Islet of Langerhans (tissue), 1 donor: Measurements from ENCODE around the gene DAB1.
"Not testable (repeated sequence)": the region's sequence is repeated elsewhere in the genome, so short reads cannot be mapped to it uniquely, and the experiment has no call there.

Source experiments
- FAIRE-seq: peaks from one replicate; lab custom pipeline; 2011; peaks lifted over from hg19 to GRCh38; lab: Jason Lieb, UNC

DAB1 gene

GRCh38 chr1:57360846-57361407 lies 62.9 kb downstream of the DAB1 start:
- FAIRE-seq, result no peak

GRCh38 chr1:57357462-57357861 lies 66.4 kb downstream of the DAB1 start:
- FAIRE-seq, result no peak

DNA sequence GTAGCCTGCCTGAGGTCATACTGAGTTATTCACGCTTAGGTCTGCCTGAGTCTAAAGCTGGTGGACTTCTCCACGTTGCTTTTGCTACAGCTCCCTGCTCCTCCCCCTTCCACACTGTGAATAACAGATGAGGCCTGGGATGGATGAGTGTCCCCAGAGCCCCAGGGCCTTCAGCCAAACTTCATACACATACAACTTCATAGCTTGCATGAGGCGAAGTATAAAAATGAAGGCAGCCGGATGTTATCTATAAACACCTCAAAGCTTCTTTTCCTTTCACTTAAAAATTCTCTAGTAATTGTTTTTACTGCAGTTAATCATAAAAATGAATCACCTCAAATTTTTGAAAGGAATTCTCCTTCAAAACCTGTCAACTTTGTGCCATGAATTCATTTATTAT lies 70.2 kb downstream of the DAB1 start:
- FAIRE-seq, result no peak

- FAIRE-seq, result no peak
Observed at GRCh38 chr1:57350610-57351009, 73.2 kb downstream of the DAB1 start.

DNA sequence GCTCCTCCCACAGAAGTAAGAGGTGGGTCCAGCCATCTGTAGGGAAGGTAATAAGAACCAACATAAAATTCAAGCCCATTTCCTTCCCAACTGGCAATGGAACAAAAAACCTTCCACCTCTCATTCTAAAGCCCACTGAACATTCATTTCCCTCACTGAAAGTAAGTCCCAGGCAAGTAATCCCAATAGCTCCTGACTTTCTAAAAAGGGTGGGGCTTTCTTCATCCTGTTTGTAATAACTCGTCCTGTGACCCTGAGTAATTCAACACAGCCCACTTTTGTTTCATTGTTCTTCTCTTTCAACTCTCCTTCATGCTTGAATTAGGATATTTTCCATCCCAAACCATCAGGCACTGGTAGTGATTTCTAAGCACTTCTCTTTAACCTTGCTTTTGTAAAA lies 74.9 kb downstream of the DAB1 start:
- no peak for FAIRE-seq

DNA sequence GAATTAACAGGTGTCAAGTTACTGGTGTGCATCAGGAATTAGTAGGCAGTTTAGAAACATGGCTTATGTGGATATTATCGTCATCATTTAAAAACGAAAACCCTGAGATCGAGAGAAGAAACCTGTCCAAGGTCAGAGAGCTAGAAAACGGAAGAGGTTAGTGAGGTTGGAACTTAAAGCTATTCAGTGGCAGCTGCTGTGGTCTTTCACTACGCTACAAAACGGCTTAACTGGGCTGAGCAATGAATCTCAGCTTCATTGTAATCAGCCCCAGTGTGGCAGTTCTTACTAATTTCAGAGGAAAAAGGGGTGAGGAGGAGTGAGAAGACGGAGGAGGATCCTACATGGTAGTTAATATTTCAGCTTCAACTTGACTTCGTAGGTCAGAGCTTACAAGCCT lies 77.9 kb downstream of the DAB1 start:
- no peak for FAIRE-seq

GRCh38 chr1:57344265-57344664 lies 79.6 kb downstream of the DAB1 start:
- FAIRE-seq, result no peak

GRCh38 chr1:57343298-57343915 lies 80.5 kb downstream of the DAB1 start:
- not testable (repeated sequence) for FAIRE-seq

DNA sequence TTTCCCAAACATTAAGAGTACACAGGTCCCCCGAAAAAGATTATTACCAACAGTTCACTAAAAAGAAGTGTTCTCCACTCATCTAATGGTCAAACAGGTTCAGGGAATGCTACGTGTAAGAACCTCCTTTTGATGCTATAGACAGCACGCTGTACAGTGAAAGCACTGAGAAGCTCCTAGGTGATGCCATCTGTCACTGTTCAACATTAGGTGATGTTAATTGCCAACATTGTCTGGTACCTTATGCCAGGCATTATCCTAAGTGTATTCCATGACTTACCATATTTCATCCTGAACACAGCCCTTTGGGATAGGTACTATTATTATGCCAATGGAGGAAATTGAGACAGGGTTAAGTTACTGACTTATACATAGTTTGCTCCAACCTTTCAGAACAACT lies 82.1 kb downstream of the DAB1 start:
- FAIRE-seq, result no peak

GRCh38 chr1:57340334-57341070 lies 83.4 kb downstream of the DAB1 start:
- FAIRE-seq, result no peak

DNA sequence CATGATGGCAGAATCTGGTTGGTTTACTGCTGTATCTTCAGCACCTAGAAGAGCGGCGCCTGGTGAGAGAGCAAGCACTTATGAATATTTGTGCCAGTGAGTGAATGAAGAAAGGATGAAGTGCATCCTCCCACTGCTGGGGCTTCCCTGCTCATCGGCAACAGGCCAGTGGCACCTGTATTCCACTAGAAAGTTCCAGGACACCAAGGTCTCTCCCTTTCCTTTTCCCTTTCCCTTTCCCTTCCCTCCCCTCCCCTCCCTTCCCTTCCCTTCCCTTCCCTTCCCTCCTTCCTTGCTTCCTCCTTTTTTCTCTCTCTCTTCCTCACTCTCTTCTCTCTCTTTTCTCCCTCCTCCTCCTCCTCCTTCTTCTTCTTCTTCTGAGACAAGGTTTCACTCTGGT lies 86.2 kb downstream of the DAB1 start:
- no peak for FAIRE-seq

GRCh38 chr1:57336793-57337192 lies 87.1 kb downstream of the DAB1 start:
- FAIRE-seq, result no peak

- FAIRE-seq, result no peak
Observed at GRCh38 chr1:57331620-57332019, 92.2 kb downstream of the DAB1 start.

- FAIRE-seq, result no peak
Observed at GRCh38 chr1:57329937-57330336, 93.9 kb downstream of the DAB1 start.

- FAIRE-seq, result no peak
Observed at GRCh38 chr1:57329001-57329527, 94.8 kb downstream of the DAB1 start.

GRCh38 chr1:57327946-57328345 lies 95.9 kb downstream of the DAB1 start:
- no peak for FAIRE-seq

DNA sequence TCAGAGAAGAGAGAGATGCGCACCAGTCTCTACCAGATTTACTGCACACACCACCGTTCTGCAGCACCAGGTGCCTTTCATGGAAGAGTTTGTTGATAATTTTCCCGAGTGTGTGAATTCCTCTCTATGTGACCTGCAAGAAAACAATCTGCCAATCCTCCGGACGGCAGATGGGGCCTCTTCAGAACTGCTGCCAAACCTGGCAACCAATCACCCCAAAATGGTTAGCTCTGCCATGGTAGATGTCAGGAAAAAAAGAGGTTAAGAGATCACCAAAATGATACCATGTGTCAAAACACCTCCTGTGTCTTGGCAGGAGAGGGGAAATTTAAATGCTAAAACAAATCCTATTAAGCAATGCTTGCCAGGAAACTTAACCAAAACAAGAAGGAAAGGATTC lies 96.5 kb downstream of the DAB1 start:
- FAIRE-seq, result no peak

DNA sequence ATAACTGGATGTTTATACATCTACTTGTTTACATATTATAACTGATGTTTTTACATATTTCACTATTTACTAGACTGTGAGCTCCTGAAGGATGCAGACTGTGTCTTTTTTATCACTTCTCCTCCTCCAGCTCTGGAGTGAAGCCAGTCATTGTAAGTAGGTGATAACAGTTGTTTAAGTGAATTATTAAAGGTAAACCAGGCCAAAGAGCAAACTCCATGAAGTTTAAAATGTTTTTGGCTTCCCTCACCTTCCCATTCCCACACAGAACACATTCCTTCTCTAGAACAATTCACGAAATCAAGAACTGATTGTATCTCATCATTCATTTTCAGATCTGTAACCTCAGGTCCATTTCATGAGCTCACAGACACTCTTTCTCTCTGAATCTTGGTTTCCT lies 98.3 kb downstream of the DAB1 start:
- no peak for FAIRE-seq

DNA sequence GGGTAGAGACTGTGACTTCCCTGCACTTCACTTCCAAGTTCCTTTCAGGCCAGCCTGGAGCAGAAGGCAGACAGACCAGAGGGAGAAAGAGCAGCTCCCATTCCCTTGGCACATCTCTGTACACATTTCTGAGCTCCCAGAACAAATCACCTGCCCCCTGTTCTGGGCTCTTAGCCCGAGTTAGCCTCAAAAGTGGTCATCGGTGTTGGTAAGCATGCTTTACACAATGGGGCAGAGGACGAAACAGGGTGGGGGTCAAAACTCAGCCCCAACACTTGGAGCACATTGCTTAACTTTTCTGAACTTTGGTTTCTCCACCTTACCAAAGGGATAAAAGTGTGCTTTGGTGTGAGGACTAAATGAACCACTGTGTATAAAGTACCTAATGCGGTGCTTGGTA lies 98.7 kb downstream of the DAB1 start:
- FAIRE-seq, result no peak

DNA sequence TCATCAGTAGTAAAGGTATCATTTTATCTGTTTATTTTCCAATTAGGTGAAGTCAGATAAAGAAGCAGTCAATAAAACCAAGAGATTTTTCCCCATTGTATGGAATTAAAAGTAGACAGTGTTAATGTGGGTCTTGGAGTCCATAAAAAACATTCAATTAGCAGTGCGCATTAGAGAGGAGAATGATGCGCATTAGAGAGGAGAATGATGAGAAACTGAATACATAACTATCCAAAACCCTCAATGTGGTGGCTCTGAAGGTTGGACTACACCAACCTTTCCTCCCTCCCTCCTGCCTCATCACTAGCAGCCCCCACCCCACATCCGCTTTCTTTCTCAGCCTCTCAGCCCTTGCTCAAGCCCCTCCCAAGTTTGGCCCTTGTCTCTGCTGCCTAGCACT lies 99.5 kb downstream of the DAB1 start:
- FAIRE-seq, result no peak

DNA sequence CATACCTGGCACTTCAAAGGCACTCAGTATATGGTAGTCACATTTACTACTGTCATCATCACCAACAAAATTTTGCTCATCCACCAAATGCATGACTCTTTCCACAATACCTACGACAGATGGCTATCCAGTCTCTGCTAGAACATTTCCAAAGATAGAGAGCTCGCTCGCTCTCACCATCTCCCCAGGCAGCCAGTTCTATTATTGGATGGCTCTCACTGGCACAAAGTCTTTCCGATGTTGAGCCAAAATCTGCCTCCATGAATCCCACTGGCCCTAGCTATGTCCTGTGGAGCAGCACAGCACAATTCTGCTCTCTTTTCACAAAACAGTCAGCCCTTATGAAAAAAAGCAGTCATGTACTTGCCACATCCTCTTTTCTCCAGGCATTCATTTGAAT lies 102.1 kb downstream of the DAB1 start:
- no peak for FAIRE-seq

DNA sequence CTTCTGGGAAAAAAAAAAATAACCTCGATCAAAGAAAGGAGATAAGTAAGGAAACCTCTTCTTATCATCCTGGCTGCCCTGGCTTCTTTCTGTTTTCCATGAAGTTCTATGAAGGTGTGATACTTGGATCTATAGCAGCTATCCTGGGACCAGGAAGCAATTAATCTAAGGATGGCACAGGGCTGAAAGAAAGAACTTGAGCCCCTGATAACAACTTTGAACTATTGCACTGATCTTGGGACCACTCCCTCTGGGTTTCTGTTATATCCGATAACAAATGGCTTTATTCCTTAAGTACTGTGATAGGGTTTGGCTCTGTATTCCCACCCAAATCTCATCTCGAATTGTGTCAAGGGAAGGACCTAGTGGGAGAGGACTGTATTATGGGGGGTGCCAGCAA lies 104.1 kb downstream of the DAB1 start:
- FAIRE-seq, result no peak

DNA sequence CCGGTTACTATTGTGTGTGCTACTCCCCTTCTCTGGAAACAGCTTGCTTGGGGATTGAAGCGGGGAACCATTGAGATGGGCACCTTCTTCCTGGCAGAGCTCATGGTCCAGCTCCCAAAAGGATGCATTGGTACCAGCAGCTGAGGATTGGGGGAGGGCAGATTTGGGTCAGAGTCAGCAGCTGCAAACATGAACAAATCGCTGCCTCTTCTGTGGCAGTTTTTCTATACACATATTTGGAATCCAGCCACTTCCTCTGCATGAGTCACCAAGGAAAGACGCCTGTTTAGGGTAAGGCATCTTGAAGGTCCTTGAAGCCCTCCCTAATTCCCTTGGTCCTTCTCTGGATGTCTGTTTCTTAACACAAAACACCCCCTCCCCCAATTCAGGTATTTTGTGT lies 104.7 kb downstream of the DAB1 start:
- FAIRE-seq, result no peak

DNA sequence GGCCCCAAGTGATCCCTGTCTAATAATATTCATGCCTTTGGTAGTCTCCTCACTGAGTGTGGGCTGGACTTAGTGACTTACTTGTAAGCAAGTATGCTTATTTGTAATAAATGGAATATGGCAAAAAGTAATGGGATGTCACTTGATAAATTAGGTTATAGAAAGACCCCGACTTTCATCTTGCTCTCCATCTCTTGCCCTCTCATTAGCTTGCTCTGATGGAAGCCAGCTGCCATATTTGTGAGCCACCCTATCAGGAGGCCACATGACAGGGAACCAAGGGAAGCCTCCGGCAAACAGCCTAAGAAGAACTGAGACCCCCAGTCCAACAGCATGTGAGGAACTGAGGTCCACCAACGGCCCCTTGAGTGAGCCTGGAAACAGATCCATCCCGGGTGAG lies 107.0 kb downstream of the DAB1 start:
- no peak for FAIRE-seq
